IMR-90 (cell line): ENCODE results near the gene CGREF1. TPM values are rescaled to one million over a fixed set of nuclear protein-coding genes. Genes with fewer than 3 reads are reported as not detected.

Source experiments
- ATAC-seq: fragments of 200-7000 bp; cut with Tn5 transposase; 2 replicates; pipeline ENCODE4 v1.9.1; 2020; ENCODE audit warnings: low read depth, mild to moderate bottlenecking, moderate library complexity
- BruUV-seq: library from RNA; stranded (reverse); fragments of 400-500 nt; replicated peaks from 2 replicates; lab custom pipeline; 2021; lab: Mats Ljungman, UMichigan
- CTCF ChIA-PET: fragments of 300-600 bp; formaldehyde crosslinking; extraction: SDS; loops from one replicate; lab custom pipeline; 2021; ENCODE audit warnings: antibody characterized with exemption; lab: Yijun Ruan, JAX
- POLR2A ChIA-PET: fragments of 300-600 bp; sonication (Branson Sonifier 250); formaldehyde crosslinking; loops from one replicate; lab custom pipeline; 2022; ENCODE audit warnings: antibody characterized with exemption; ENCODE audit not compliant: unreplicated experiment; lab: Charles Lee
- DNase-seq: peaks from one replicate; pipeline ENCODE4 v3.0.0; 2013
- H2AFZ ChIP-seq: replicated peaks from 2 replicates; pipeline ENCODE3; 2013; ENCODE audit warnings: low read length, mild to moderate bottlenecking; ENCODE audit not compliant: poor library complexity
- H2AK5ac ChIP-seq: 2 replicates; pipeline ENCODE4 v1.6.1; 2013; ENCODE audit warnings: low read depth, low read length, inconsistent platforms
- H2AK9ac ChIP-seq: replicated peaks from 2 replicates; pipeline ENCODE3; 2013; ENCODE audit warnings: mild to moderate bottlenecking, low read depth, low read length, moderate library complexity; ENCODE audit not compliant: poor library complexity
- H2BK120ac ChIP-seq: 2 replicates; pipeline ENCODE4 v1.6.1; 2013; ENCODE audit warnings: low read depth, low read length, inconsistent platforms
- H2BK15ac ChIP-seq: 3 replicates; pipeline ENCODE4 v1.6.1; 2013; ENCODE audit warnings: low read depth, low read length, inconsistent platforms
- H2BK20ac ChIP-seq: 2 replicates; pipeline ENCODE4 v1.6.1; 2013; ENCODE audit warnings: low read depth, mild to moderate bottlenecking, inconsistent platforms, low read length, moderate library complexity
- H2BK5ac ChIP-seq: 2 replicates; pipeline ENCODE4 v1.6.1; 2013; ENCODE audit warnings: mild to moderate bottlenecking, low read depth, low read length, inconsistent platforms; ENCODE audit not compliant: poor library complexity, severe bottlenecking
- H3K14ac ChIP-seq: replicated peaks from 2 replicates; pipeline ENCODE4 v1.6.1; 2013; ENCODE audit warnings: low read depth, low read length, inconsistent platforms
- H3K18ac ChIP-seq: 2 replicates; pipeline ENCODE4 v1.6.1; 2013; ENCODE audit warnings: low read depth, low read length, control low read depth
- H3K23ac ChIP-seq: 2 replicates; pipeline ENCODE4 v1.6.1; 2013; ENCODE audit warnings: low read depth, low read length, inconsistent platforms
- H3K27ac ChIP-seq: 2 replicates; pipeline ENCODE4 v1.5.1; 2013; ENCODE audit warnings: mild to moderate bottlenecking, control low read depth, low read length; ENCODE audit not compliant: insufficient read depth
- H3K27me3 ChIP-seq: 2 replicates; pipeline ENCODE4 v1.6.1; 2013; ENCODE audit warnings: low read length; ENCODE audit not compliant: control insufficient read depth, insufficient read depth
- H3K36me3 ChIP-seq: 2 replicates; pipeline ENCODE4 v1.6.1; 2013; ENCODE audit warnings: low read length, mixed read lengths; ENCODE audit not compliant: control insufficient read depth, insufficient read depth
- H3K4ac ChIP-seq: 2 replicates; pipeline ENCODE4 v1.6.1; 2013; ENCODE audit warnings: low read depth, low read length, inconsistent platforms
- H3K4me1 ChIP-seq: 2 replicates; pipeline ENCODE4 v1.6.1; 2013; ENCODE audit warnings: low read length, mixed read lengths; ENCODE audit not compliant: control insufficient read depth, insufficient read depth
- H3K4me2 ChIP-seq: 2 replicates; pipeline ENCODE4 v1.6.1; 2013; ENCODE audit warnings: low read depth, mild to moderate bottlenecking, control low read depth, low read length, moderate library complexity
- H3K4me3 ChIP-seq: 2 replicates; pipeline ENCODE4 v1.5.1; 2013; ENCODE audit warnings: low read depth, mild to moderate bottlenecking, control low read depth, low read length, moderate library complexity; ENCODE audit not compliant: insufficient read depth
- H3K56ac ChIP-seq: 2 replicates; pipeline ENCODE4 v1.6.1; 2013; ENCODE audit warnings: low read length, inconsistent platforms; ENCODE audit not compliant: insufficient read depth; ENCODE audit errors: extremely low read depth
- H3K79me1 ChIP-seq, 2 experiments: 2 replicates each; pipeline ENCODE4 v1.6.1; 2013; ENCODE audit warnings: low read length in 2 of 2, inconsistent platforms in 1 of 2, low read depth in 1 of 2
- H3K9ac ChIP-seq: 2 replicates; pipeline ENCODE4 v1.6.1; 2013; ENCODE audit warnings: low read depth, low read length, control low read depth
- H3K9me1 ChIP-seq: 2 replicates; pipeline ENCODE4 v1.6.1; 2013; ENCODE audit warnings: low read length, inconsistent platforms; ENCODE audit not compliant: insufficient read depth
- H3K9me3 ChIP-seq: 2 replicates; pipeline ENCODE4 v1.6.1; 2013; ENCODE audit warnings: low read length; ENCODE audit not compliant: control insufficient read depth, insufficient read depth
- H4K20me1 ChIP-seq: 2 replicates; pipeline ENCODE4 v1.6.1; 2013; ENCODE audit warnings: low read length, inconsistent platforms; ENCODE audit not compliant: insufficient read depth
- H4K5ac ChIP-seq: 2 replicates; pipeline ENCODE4 v1.6.1; 2013; ENCODE audit warnings: mild to moderate bottlenecking, low read depth, low read length, control low read depth
- H4K8ac ChIP-seq, 2 experiments: 2 replicates each; pipeline ENCODE4 v1.6.1; 2013; ENCODE audit warnings: low read depth in 2 of 2, low read length in 2 of 2, control low read depth in 1 of 2, inconsistent platforms in 1 of 2
- H4K91ac ChIP-seq: 2 replicates; pipeline ENCODE4 v1.6.1; 2013; ENCODE audit warnings: low read depth, low read length, inconsistent platforms; ENCODE audit not compliant: insufficient read depth
- MAFK ChIP-seq: IDR thresholded peaks from 2 replicates; pipeline ENCODE4 v1.6.1; 2012; ENCODE audit warnings: low read depth, low read length, improper control_type of control experiment
- RCOR1 ChIP-seq: IDR thresholded peaks from 2 replicates; pipeline ENCODE4 v1.6.1; 2012; ENCODE audit warnings: mild to moderate bottlenecking, low read length, improper control_type of control experiment; ENCODE audit not compliant: insufficient replicate concordance
- WGBS, 2 experiments: methylation state at CpG; one replicate each; pipeline versions ENCODE4 v1.1.5 to v1.1.7; 2013; ENCODE audit warnings: missing lambda C conversion rate in 2 of 2; ENCODE audit not compliant: insufficient read length in 1 of 2; ENCODE audit errors: extremely low coverage in 2 of 2; 5-methylcytosine and 5-hydroxymethylcytosine counted together
- dilution Hi-C: fragments of 300-500 bp; cut with HindIII; formaldehyde crosslinking; loops from one replicate; pipeline ENCODE4 v1.14.3; 2018; ENCODE audit warnings: low sequenced_read_pairs; ENCODE audit not compliant: unreplicated experiment
- in situ Hi-C: fragments of 300-500 bp; cut with MboI; formaldehyde crosslinking; loops from 3 replicates; pipeline ENCODE4 v1.14.3; 2019; ENCODE audit warnings: low sequenced_read_pairs, inconsistent platforms, mixed read lengths
- intact Hi-C: fragments of 100-400 bp; cut with micrococcal nuclease; formaldehyde crosslinking; loops from 2 replicates; pipeline ENCODE4 v1.10.0; 2022
- polyA plus RNA-seq, 3 experiments: library from polyadenylated mRNA; depleted of rRNA; stranded (reverse); fragments of >200 nt; gene quantifications; 2 replicates each; pipeline ENCODE4 v1.2.3, GENCODE V29; 2012; ENCODE audit warnings: low replicate concordance in 1 of 3
- total RNA-seq: library from RNA; depleted of rRNA; stranded (reverse); fragments of >200 nt; gene quantifications from 2 replicates; pipeline ENCODE4 v1.2.3, GENCODE V29; 2012
- TF ChIP-seq, protein P1 (sequence below): fragments of 150-350 bp; IDR thresholded peaks from 2 replicates; pipeline ENCODE4 v1.6.1; 2017; ENCODE audit warnings: mild to moderate bottlenecking, antibody characterized with exemption, low read length, low read depth
- TF ChIP-seq, protein P2 (sequence below): conservative IDR thresholded peaks from 2 replicates; pipeline ENCODE4 v1.5.1; 2012; ENCODE audit warnings: mild to moderate bottlenecking, low read depth, low read length, improper control_type of control experiment
- TF ChIP-seq, protein P3 (sequence below): fragments of 150-350 bp; IDR thresholded peaks from 2 replicates; pipeline ENCODE4 v1.6.1; 2016; ENCODE audit warnings: low read depth, mild to moderate bottlenecking, low read length, moderate library complexity, borderline replicate concordance

CGREF1 gene
- total and polyA plus RNA-seq, 2 of the 4 experiments (the other 2 are of a cell fraction) = 0.54 to 1.3 TPM

DNA sequence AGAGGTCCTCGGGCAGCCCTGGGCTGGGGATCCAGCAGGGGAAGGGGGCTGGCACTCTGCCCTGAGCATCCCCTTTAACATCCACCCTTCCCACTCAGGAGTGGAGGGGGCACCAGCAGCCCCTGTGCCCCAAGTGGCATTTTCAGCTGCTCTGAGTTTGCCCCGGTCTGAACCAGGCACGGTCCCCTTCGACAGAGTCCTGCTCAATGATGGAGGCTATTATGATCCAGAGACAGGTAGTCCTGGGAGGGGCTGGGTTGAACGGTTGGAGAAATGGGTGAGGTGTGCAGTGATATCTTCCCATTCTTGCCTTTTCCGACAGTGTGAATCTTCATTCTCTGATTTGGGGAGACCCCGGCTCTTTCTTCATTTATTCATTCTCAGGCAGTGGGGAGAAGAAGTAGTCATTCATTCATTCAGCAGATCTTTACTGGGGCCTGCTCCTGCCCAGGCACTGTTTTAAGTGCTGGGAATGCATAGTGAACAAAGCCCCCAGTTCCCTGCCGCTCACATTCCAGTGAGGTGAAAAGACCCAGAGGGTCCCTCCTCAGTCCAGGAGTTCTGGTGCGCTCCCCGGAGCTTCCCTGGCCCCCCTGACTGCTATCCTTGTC, 33.8 kb downstream of the CGREF1 start:
- Histone ChIP-seq H2BK5ac (no peak overlapping the region), H3K4me1 (peaks cover 16% of the 10 kb centered on the region), H2BK15ac (no peak overlapping the region), H3K9ac (no peak overlapping the region), H4K20me1 (peaks cover 13% of the 10 kb centered on the region), H3K36me3 (peaks cover 28% of the 10 kb centered on the region; the same call in 1 of the 2 replicates), H3K9me3 (no peaks in the 10 kb centered on the region), H2AK9ac (peak overlapping the region; percentile 91), H3K27ac (no peak overlapping the region), H4K8ac (peak overlapping the region; percentile 45 to 55; a peak in 2 of 4 replicates), H4K91ac (no peak overlapping the region), H3K79me1 (peaks cover 2 to 36% of the 10 kb centered on the region in 2 experiments; a peak in 3 of 4 replicates), H4K5ac (no peak overlapping the region), H2BK20ac (no peak overlapping the region), H2AK5ac (peak overlapping the region; percentile 51), H3K4ac (peak overlapping the region; percentile 42), H3K4me3 (no peak overlapping the region), H3K56ac (no peak overlapping the region), H2AFZ (peak overlapping the region; percentile 86), H3K9me1 (peaks cover 3% of the 10 kb centered on the region; the same call in 1 of the 2 replicates), H3K14ac (no peak overlapping the region), H3K18ac (no peak overlapping the region), H2BK120ac (no peak overlapping the region), H3K27me3 (no peaks in the 10 kb centered on the region), H3K23ac (no peak overlapping the region), H3K4me2 (no peak overlapping the region; the same call in 1 of the 2 replicates)
- ChIA-PET CTCF (interaction anchor here (1.3 kb wide), 1 partner anchor 239 kb away, joined by 3 read pairs; no protein-coding TSS in a partner anchor), POLR2A (no interaction called here)
- in situ Hi-C loops = no loop called here
- dilution Hi-C loops = no loop called here
- no peak for ATAC-seq
- no peak for DNase-seq
- WGBS, 2 experiments = 58% methylated on average over 2 of the region's 10 CpGs; no CpG with 5 or more reads in 1 of the 2 experiments
- TF ChIP-seq, protein P1, sequence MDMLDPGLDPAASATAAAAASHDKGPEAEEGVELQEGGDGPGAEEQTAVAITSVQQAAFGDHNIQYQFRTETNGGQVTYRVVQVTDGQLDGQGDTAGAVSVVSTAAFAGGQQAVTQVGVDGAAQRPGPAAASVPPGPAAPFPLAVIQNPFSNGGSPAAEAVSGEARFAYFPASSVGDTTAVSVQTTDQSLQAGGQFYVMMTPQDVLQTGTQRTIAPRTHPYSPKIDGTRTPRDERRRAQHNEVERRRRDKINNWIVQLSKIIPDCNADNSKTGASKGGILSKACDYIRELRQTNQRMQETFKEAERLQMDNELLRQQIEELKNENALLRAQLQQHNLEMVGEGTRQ = no peak
- TF ChIP-seq, protein P2, sequence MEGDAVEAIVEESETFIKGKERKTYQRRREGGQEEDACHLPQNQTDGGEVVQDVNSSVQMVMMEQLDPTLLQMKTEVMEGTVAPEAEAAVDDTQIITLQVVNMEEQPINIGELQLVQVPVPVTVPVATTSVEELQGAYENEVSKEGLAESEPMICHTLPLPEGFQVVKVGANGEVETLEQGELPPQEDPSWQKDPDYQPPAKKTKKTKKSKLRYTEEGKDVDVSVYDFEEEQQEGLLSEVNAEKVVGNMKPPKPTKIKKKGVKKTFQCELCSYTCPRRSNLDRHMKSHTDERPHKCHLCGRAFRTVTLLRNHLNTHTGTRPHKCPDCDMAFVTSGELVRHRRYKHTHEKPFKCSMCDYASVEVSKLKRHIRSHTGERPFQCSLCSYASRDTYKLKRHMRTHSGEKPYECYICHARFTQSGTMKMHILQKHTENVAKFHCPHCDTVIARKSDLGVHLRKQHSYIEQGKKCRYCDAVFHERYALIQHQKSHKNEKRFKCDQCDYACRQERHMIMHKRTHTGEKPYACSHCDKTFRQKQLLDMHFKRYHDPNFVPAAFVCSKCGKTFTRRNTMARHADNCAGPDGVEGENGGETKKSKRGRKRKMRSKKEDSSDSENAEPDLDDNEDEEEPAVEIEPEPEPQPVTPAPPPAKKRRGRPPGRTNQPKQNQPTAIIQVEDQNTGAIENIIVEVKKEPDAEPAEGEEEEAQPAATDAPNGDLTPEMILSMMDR = no peak
- TF ChIP-seq RCOR1 (no peak), MAFK (no peak)
- TF ChIP-seq, protein P3, sequence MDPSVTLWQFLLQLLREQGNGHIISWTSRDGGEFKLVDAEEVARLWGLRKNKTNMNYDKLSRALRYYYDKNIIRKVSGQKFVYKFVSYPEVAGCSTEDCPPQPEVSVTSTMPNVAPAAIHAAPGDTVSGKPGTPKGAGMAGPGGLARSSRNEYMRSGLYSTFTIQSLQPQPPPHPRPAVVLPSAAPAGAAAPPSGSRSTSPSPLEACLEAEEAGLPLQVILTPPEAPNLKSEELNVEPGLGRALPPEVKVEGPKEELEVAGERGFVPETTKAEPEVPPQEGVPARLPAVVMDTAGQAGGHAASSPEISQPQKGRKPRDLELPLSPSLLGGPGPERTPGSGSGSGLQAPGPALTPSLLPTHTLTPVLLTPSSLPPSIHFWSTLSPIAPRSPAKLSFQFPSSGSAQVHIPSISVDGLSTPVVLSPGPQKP = no peak
- intact Hi-C loops = loop anchor here (5.0 kb wide), 1 partner anchor 238 kb away; the partner anchor contains the start of gene DPYSL5
- no TSS peak for BruUV-seq
